Smooth muscle cell (in vitro differentiated cells): ENCODE measurements around the gene PRSS33. TPM values are rescaled to one million over a fixed set of nuclear protein-coding genes. Genes with fewer than 3 reads are reported as not detected.

Source experiments
- DNase-seq: peaks from one replicate; lab custom pipeline; 2025; ENCODE audit not compliant: unreplicated experiment; lab: John Stamatoyannopoulos, UW
- H2AFZ ChIP-seq: fragments of 200-600 bp; sonication (generic); 2 replicates; pipeline ENCODE4 v1.6.0; 2016; ENCODE audit warnings: antibody characterized with exemption, low read depth, mild to moderate bottlenecking
- H3F3A ChIP-seq: fragments of 200-600 bp; sonication (generic); 2 replicates; pipeline ENCODE4 v1.6.0; 2017; ENCODE audit warnings: antibody characterized with exemption, low read depth
- H3K27ac ChIP-seq: fragments of 200-600 bp; sonication (generic); 2 replicates; pipeline ENCODE4 v1.5.1; 2016; ENCODE audit warnings: low read depth, mild to moderate bottlenecking
- H3K27me3 ChIP-seq: fragments of 200-600 bp; sonication (generic); 2 replicates; pipeline ENCODE4 v1.6.1; 2016; ENCODE audit warnings: low read depth, mild to moderate bottlenecking
- H3K36me3 ChIP-seq: fragments of 200-600 bp; sonication (generic); 2 replicates; pipeline ENCODE4 v1.5.1; 2016; ENCODE audit warnings: low read depth
- H3K4me1 ChIP-seq: fragments of 200-600 bp; sonication (generic); 2 replicates; pipeline ENCODE4 v1.5.1; 2016; ENCODE audit warnings: low read depth
- H3K4me2 ChIP-seq: fragments of 200-600 bp; sonication (generic); 2 replicates; pipeline ENCODE4 v1.6.0; 2016; ENCODE audit warnings: mild to moderate bottlenecking
- H3K4me3 ChIP-seq: fragments of 200-600 bp; sonication (generic); 2 replicates; pipeline ENCODE4 v1.5.1; 2016; ENCODE audit warnings: mild to moderate bottlenecking
- H3K79me2 ChIP-seq: fragments of 200-600 bp; sonication (generic); 2 replicates; pipeline ENCODE4 v1.6.0; 2016; ENCODE audit warnings: low read depth, mild to moderate bottlenecking
- H3K9ac ChIP-seq: fragments of 200-600 bp; sonication (generic); 2 replicates; pipeline ENCODE4 v1.6.0; 2016; ENCODE audit warnings: low read depth
- H3K9me3 ChIP-seq: fragments of 200-600 bp; sonication (generic); replicated peaks from 2 replicates; pipeline ENCODE4 v1.5.1; 2016; ENCODE audit warnings: low read depth
- H4K20me1 ChIP-seq: fragments of 200-600 bp; sonication (generic); 2 replicates; pipeline ENCODE4 v1.6.0; 2016; ENCODE audit warnings: low read depth
- CTCF ChIP-seq: fragments of 200-600 bp; sonication (generic); IDR thresholded peaks from 2 replicates; pipeline ENCODE4 v1.5.1; 2017; ENCODE audit warnings: borderline replicate concordance, mild to moderate bottlenecking, antibody characterized with exemption; ENCODE audit not compliant: insufficient read depth, poor library complexity, severe bottlenecking
- WGBS: methylation state at CpG from one replicate; pipeline ENCODE4 v1.1.7; 2016; ENCODE audit warnings: low lambda C conversion rate; 5-methylcytosine and 5-hydroxymethylcytosine counted together
- polyA plus RNA-seq: library from polyadenylated mRNA; unstranded; fragments of >200 nt; fragmentation: Nextera tagmentation; extraction: Ambion mirVana; gene quantifications from 2 replicates; pipeline ENCODE4 v1.2.1, GENCODE V29; 2016
- total RNA-seq: library from RNA; depleted of rRNA; stranded (reverse); fragments of >200 nt; gene quantifications from 2 replicates; pipeline ENCODE4 v1.2.3, GENCODE V29; 2014

PRSS33 gene
- total and polyA plus RNA-seq, 2 experiments from 2014 or later: not detected

GRCh38 chr16:2819939-2820835, 32.8 kb upstream of the PRSS33 start:
- no peak overlapping the region for H3K4me3 ChIP-seq
- no peaks in the 10 kb centered on the region for H3K9me3 ChIP-seq
- no peaks in the 10 kb centered on the region for H3K36me3 ChIP-seq
- H3K9ac ChIP-seq: no peak overlapping the region
- H3K27ac ChIP-seq: no peak overlapping the region
- no peak overlapping the region for H2AFZ ChIP-seq
- no peak for DNase-seq
- no peaks in the 10 kb centered on the region for H3K4me1 ChIP-seq
- H3K27me3 ChIP-seq: no peaks in the 10 kb centered on the region
- no peaks in the 10 kb centered on the region for H4K20me1 ChIP-seq
- 80% methylated on average over 17 of the region's 17 CpGs for WGBS
- no peak for TF ChIP-seq CTCF
- no peak overlapping the region for H3K4me2 ChIP-seq
- H3F3A ChIP-seq: no peaks in the 10 kb centered on the region
- H3K79me2 ChIP-seq: no peaks in the 10 kb centered on the region

- Histone ChIP-seq H3K4me3 (no peak overlapping the region), H3K36me3 (no peaks in the 10 kb centered on the region), H3K4me1 (no peaks in the 10 kb centered on the region), H3K9me3 (no peaks in the 10 kb centered on the region), H4K20me1 (no peaks in the 10 kb centered on the region), H3K9ac (no peak overlapping the region), H3F3A (no peaks in the 10 kb centered on the region), H3K79me2 (no peaks in the 10 kb centered on the region), H3K27me3 (no peaks in the 10 kb centered on the region), H2AFZ (no peak overlapping the region), H3K27ac (no peak overlapping the region), H3K4me2 (no peak overlapping the region)
- 92% methylated on average over 18 of the region's 18 CpGs for WGBS
- no peak for DNase-seq
- no peak for TF ChIP-seq CTCF
Measured at GRCh38 chr16:2819179-2819938, 32.0 kb upstream of the PRSS33 start.

GRCh38 chr16:2818272-2818876, 31.0 kb upstream of the PRSS33 start:
- no peaks in the 10 kb centered on the region for H3F3A ChIP-seq
- no peaks in the 10 kb centered on the region for H3K4me1 ChIP-seq
- no peak for TF ChIP-seq CTCF
- no peak overlapping the region for H2AFZ ChIP-seq
- H3K79me2 ChIP-seq: no peaks in the 10 kb centered on the region
- H4K20me1 ChIP-seq: no peaks in the 10 kb centered on the region
- no peaks in the 10 kb centered on the region for H3K27me3 ChIP-seq
- no peak overlapping the region for H3K27ac ChIP-seq
- WGBS: 95% methylated on average over 10 of the region's 10 CpGs
- DNase-seq: no peak
- no peak overlapping the region for H3K4me2 ChIP-seq
- H3K4me3 ChIP-seq: no peak overlapping the region
- no peaks in the 10 kb centered on the region for H3K36me3 ChIP-seq
- H3K9me3 ChIP-seq: no peaks in the 10 kb centered on the region
- no peak overlapping the region for H3K9ac ChIP-seq
